Heart left ventricle (tissue), 16 donors: ENCODE measurements around the gene EVI2B. TPM values are rescaled to one million over a fixed set of nuclear protein-coding genes. Genes with fewer than 3 reads are reported as not detected.

Experiments
- ATAC-seq, 4 donors: fragments of 200-7000 bp; cut with Tn5 transposase; one replicate each; pipeline ENCODE4 v1.9.1; 2020 to 2022; ENCODE audit warnings: moderate library complexity in 4 of 4, mild to moderate bottlenecking in 3 of 4, moderate number of reproducible peaks in 1 of 4
- DNase-seq, 5 donors: peaks; one replicate each; pipeline ENCODE4 v3.0.0-alpha.2; 2020
- H3K27ac ChIP-seq, 12 donors: fragments of 200-600 bp; sonication (generic) in 4 of 12; one replicate each; pipeline versions ENCODE4 v1.5.0 to v1.8.0; 2016 to 2022; ENCODE audit warnings: mild to moderate bottlenecking in 2 of 12
- H3K27me3 ChIP-seq, 9 donors: fragments of 200-600 bp; sonication (generic) in 2 of 9; one replicate each; pipeline versions ENCODE4 v1.5.1 to v1.8.0; 2016 to 2022; ENCODE audit warnings: mild to moderate bottlenecking in 3 of 9
- H3K36me3 ChIP-seq, 9 donors: fragments of 200-600 bp; sonication (generic) in 2 of 9; one replicate each; pipeline versions ENCODE4 v1.5.0 to v1.8.0; 2018 to 2022; ENCODE audit warnings: mild to moderate bottlenecking in 2 of 9
- H3K4me1 ChIP-seq, 12 donors: fragments of 200-600 bp; sonication (generic) in 4 of 12; one replicate each; pipeline versions ENCODE4 v1.5.0 to v1.8.0; 2016 to 2022; ENCODE audit warnings: mild to moderate bottlenecking in 3 of 12
- H3K4me3 ChIP-seq, 12 donors: fragments of 200-600 bp; sonication (generic) in 4 of 12; one replicate each; pipeline versions ENCODE4 v1.5.0 to v1.8.0; 2017 to 2022; ENCODE audit warnings: mild to moderate bottlenecking in 9 of 12, moderate library complexity in 4 of 12
- H3K9me3 ChIP-seq, 12 donors: fragments of 200-600 bp; sonication (generic) in 4 of 12; one replicate each; pipeline versions ENCODE4 v1.5.0 to v1.8.0; 2016 to 2022; ENCODE audit warnings: mild to moderate bottlenecking in 1 of 12
- POLR2A ChIP-seq, 2 donors: fragments of 450-650 bp; IDR thresholded peaks; one replicate each; pipeline ENCODE4 v1.6.1; 2017; ENCODE audit warnings: antibody characterized with exemption in 2 of 2, mild to moderate bottlenecking in 2 of 2, moderate library complexity in 2 of 2
- WGBS, 4 donors: extraction: QIAGEN DNeasy Blood & Tissue Kit in 2 of 4; methylation state at CpG; one replicate each; pipeline versions ENCODE4 v1.1.5 to v1.1.7; 2013 to 2018; 5-methylcytosine and 5-hydroxymethylcytosine counted together
- intact Hi-C, 10 donors: fragments of 100-400 bp; cut with DNase I; formaldehyde crosslinking; loops; one replicate each; pipeline versions ENCODE4 v1.11.1 to v1.14.2; 2022
- polyA plus RNA-seq, 2 donors: library from polyadenylated mRNA; stranded (reverse); fragments of 200-250 nt; gene quantifications; one replicate each; pipeline ENCODE4 v1.2.3, GENCODE V29; 2013
- total RNA-seq, 9 donors: library from RNA; depleted of rRNA in 2 of 9; stranded (reverse); fragments of >200 nt in 2 of 9; fragmentation: NEBNext Ultra II Directional in 3 of 9; extraction: Animal tissue kit (Norgen Biotek cat#: 25700) in 3 of 9; gene quantifications; one replicate each; pipeline versions ENCODE4 v1.1.0 to v1.2.4, GENCODE V29; 2016 to 2023
- TF ChIP-seq, protein P1 (sequence below), 12 donors: fragments of 200-600 bp; sonication (generic) in 4 of 12; IDR thresholded peaks; one replicate each; pipeline versions ENCODE4 v1.5.0 to v1.8.0; 2018 to 2022; ENCODE audit warnings: antibody characterized with exemption in 12 of 12, mild to moderate bottlenecking in 5 of 12
- donor health status: ischemic (EF 13 %, LVEDD 7.1; RV severe dilation, severe dysfunction).
- donor health status: healthy with polysubstance abuse.
- donor health status: DM: no; HTN: yes; CAD: no.
- donor health status: DM: no; HTN: no; CAD: no.
- donor health status: ischemic (EF 25% LVEDD 6.9; RV normal size, moderate dysfunction).
- donor health status: ischemic (EF 25% LVEDD 5.7; RV mildly dilated, moderate dysfunction).
- donor health status: healthy.
- donor health status: DM: yes; HTN: yes; CAD: no.
- donor health status: ischemic (EF 35%, LVEDD 5.7; RV mildly dilated, moderate dysfunction).
- donor health status: nonischemic (EF 11% LVEDD 7.7; RV severe dilation, severe dysfunction).
- donor health status: DM: yes; HTN: yes; CAD: no.
- donor health status: PGD.
- donor health status: ischemic (EF 29% LVEDD 5.4; RV normal size, mild dysfunction).
- donor health status: nonischemic (EF 23%, LVEDD 6.1; RV moderate dilation, normal function).

Gene EVI2B
- total and polyA plus RNA-seq, 11 donors: 0.81 to 21.5 (median 2.2) TPM

DNA sequence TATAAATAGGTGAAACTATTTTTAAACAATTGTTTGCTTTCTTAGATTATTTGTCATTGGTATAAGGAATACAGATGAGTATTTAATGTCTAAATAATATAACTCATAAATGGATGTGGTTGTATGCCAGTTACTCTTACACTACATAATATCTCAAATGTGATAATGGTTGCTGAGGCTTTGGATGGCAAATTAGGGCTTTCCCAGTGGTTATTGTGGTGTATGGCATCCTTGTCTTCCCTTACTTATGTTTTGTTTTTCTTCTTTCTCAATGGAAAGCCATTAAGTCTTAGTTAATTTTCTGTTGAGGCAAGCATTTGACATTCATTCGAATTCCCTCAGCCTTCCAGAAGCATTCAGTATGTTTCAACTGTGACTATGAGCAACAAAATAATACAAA lies 27.3 kb downstream of the EVI2B start:
- TF ChIP-seq POLR2A (IDR thresholded peaks at IDR 0.05): no peak
- TF ChIP-seq, protein P1, sequence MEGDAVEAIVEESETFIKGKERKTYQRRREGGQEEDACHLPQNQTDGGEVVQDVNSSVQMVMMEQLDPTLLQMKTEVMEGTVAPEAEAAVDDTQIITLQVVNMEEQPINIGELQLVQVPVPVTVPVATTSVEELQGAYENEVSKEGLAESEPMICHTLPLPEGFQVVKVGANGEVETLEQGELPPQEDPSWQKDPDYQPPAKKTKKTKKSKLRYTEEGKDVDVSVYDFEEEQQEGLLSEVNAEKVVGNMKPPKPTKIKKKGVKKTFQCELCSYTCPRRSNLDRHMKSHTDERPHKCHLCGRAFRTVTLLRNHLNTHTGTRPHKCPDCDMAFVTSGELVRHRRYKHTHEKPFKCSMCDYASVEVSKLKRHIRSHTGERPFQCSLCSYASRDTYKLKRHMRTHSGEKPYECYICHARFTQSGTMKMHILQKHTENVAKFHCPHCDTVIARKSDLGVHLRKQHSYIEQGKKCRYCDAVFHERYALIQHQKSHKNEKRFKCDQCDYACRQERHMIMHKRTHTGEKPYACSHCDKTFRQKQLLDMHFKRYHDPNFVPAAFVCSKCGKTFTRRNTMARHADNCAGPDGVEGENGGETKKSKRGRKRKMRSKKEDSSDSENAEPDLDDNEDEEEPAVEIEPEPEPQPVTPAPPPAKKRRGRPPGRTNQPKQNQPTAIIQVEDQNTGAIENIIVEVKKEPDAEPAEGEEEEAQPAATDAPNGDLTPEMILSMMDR (IDR thresholded peaks at IDR 0.05): no peak
- H3K4me3 ChIP-seq: no peak overlapping the region
- DNase-seq (no peak), ATAC-seq (no peak)
- H3K27me3 ChIP-seq: no peaks in the 10 kb centered on the region
- no peak overlapping the region for H3K27ac ChIP-seq
- H3K36me3 ChIP-seq: peaks cover 0 to 32% (median 2%) of the 10 kb centered on the region in 9 donors
- H3K4me1 ChIP-seq: peaks cover 0 to 5% (median 0%) of the 10 kb centered on the region in 12 donors
- H3K9me3 ChIP-seq: no peaks in the 10 kb centered on the region
- intact Hi-C loops: no loop called here
- WGBS, 4 donors: 89 to 100% (median 95%) methylated on average over 1 of the region's 1 CpG

DNA sequence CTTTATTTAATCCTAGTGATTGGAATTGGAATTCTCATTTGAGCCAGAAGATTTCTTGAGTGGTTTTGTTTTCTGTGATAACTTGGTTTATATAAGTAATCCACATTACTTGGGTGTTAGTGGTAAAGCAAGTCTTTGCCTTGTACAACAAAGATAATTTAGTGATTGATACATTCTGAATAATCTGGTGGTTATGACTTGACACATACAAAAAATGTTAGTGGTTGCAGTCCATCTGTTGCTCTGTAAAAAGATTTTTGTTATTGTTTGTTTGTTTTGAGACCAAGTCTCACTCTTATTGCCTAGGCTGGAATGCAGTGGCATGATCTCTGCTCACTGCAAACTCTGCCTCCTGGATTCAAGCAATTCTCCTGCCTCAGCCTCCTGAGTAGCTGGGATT lies 30.0 kb downstream of the EVI2B start:
- no peaks in the 10 kb centered on the region for H3K9me3 ChIP-seq
- no peak overlapping the region for H3K4me3 ChIP-seq
- intact Hi-C loops: no loop called here
- H3K36me3 ChIP-seq: peaks cover 0 to 42% (median 18%) of the 10 kb centered on the region in 9 donors
- ATAC-seq (no peak), DNase-seq (no peak)
- no peak for TF ChIP-seq POLR2A (IDR thresholded peaks at IDR 0.05)
- TF ChIP-seq, protein P1 (IDR thresholded peaks at IDR 0.05): no peak
- no peak overlapping the region for H3K27ac ChIP-seq
- H3K4me1 ChIP-seq: no peaks in the 10 kb centered on the region
- H3K27me3 ChIP-seq: no peaks in the 10 kb centered on the region

DNA sequence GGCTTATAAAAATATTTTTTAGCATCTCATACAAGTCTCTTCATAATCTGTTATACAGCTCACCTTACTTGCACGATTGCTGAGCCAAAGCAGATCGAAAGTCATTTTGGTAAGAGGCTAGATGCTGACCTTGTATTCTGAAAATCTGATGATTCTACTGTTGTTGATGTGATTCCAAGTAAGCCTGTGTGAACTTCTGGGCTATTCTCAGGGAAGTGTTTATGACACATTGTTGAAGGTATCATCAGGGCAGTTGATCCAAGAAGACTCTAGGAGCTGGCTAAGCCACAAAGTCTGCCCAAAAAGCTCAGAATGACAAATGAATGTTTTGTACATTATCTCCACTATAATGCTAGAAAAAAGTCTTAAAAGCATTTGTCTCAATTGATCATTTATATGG lies 32.8 kb downstream of the EVI2B start:
- Histone ChIP-seq H3K36me3 (peaks cover 0 to 54% (median 34%) of the 10 kb centered on the region in 9 donors), H3K27ac (no peak overlapping the region), H3K4me1 (no peaks in the 10 kb centered on the region), H3K27me3 (no peaks in the 10 kb centered on the region), H3K4me3 (no peak overlapping the region), H3K9me3 (no peaks in the 10 kb centered on the region)
- WGBS, 4 donors: 81 to 95% (median 91%) methylated on average over 2 of the region's 2 CpGs
- intact Hi-C loops: no loop called here
- TF ChIP-seq POLR2A (IDR thresholded peaks at IDR 0.05): no peak
- TF ChIP-seq, protein P1 (IDR thresholded peaks at IDR 0.05): no peak
- ATAC-seq: no peak
- no peak for DNase-seq

DNA sequence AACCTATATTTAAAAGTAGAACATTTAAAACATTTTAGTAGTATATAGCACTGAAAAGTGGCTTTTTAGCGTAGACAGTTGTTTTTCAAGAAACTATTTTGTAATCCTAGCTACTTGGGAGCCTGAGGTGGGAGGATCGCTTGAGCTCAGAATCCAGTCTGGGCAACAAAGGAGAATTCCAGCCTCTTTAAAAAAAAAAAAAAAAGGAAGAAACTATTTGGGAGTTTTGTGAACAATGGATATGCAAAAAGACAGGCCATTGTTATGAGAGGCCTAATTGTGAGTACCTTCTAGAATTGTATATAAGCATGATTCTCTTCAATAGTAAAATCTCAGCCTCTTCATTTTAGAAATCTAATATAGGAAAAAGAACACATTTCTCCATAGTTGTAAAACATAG lies 34.5 kb downstream of the EVI2B start:
- Histone ChIP-seq H3K9me3 (no peaks in the 10 kb centered on the region), H3K36me3 (peaks cover 0 to 61% (median 34%) of the 10 kb centered on the region in 9 donors), H3K27ac (no peak overlapping the region), H3K4me3 (no peak overlapping the region), H3K27me3 (no peaks in the 10 kb centered on the region), H3K4me1 (peaks cover 0 to 12% (median 2%) of the 10 kb centered on the region in 12 donors)
- WGBS, 4 donors: 89 to 95% (median 93%) methylated on average over 2 of the region's 2 CpGs
- intact Hi-C loops: no loop called here
- TF ChIP-seq, protein P1 (IDR thresholded peaks at IDR 0.05): no peak
- no peak for TF ChIP-seq POLR2A (IDR thresholded peaks at IDR 0.05)
- DNase-seq (no peak), ATAC-seq (no peak)
